Measurements from ENCODE around the gene MYOZ3. TPM values are rescaled to one million over a fixed set of nuclear protein-coding genes. Genes with fewer than 3 reads are reported as not detected.
A peak's percentile ranks its signal among the peaks of the same experiment; 100 is the strongest.

Gene MYOZ3
- total RNA-seq, 1 donor from 2014 or later, result 2.2 TPM

DNA sequence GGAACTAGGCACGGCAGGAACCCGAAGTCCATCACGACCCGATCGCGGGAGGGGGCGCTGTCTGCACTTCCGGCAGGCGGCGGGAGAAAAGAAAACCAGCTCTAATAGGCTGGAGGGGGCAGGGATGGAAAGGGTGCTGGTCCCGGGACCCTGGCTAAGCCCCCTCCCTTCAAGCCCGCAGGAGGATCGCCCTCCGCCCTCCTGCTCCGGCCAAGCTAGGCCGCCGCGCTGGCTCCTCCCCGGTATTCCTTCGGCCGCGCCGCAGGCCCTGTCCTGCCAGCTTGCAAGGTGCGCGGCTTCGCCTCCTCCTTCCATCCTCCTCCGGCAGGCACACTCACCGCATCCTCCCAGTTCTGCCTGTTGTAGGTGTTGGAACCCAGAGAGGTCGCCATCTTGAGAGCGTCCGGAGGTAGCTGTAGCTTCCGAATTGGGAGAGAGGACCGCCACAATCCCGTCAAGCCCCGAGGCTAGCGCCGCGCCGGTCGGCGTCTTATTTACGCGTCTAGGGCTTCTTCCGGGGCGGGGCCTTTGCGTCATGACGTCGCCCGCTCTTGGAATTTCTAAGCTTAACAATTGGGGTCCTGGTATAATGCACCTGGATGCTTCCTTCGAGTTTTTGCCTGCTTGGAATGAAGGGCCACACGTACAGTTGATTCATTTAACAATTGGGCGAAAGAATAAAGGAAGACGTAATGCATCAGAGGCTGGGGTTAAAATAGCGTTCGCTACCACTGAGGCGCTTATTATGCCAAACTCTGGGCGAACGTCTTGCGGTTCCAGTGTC, 39.7 kb downstream of the MYOZ3 start, which contains the start of gene RBM22:
RBM22 (minus strand) TSS at position 469 of the 784 bp plus-strand sequence; CDS start at position 392, 77 bp downstream.
- DNase-seq (ENCODE audit: low spot score), result peak; percentile 94

DNA sequence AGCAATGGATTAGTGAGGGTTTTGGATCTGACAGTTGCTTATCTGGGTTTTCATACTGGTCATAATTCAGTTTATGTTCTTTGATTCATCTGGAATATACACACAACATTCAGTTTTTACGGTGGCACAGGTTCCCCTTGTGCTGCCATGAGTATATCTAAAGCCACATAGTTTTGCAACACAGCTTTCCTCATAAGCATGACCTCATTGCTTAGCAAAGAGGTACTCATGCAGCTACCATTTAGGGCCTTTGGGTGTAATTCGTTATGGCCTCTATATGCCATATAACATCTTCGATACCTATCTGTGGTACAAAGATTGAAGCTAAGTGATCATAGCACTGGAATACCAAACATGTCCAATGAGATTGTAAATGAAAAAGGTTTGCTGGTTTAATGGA, 42.7 kb downstream of the MYOZ3 start:
- no peak for DNase-seq (ENCODE audit: low spot score)

DNA sequence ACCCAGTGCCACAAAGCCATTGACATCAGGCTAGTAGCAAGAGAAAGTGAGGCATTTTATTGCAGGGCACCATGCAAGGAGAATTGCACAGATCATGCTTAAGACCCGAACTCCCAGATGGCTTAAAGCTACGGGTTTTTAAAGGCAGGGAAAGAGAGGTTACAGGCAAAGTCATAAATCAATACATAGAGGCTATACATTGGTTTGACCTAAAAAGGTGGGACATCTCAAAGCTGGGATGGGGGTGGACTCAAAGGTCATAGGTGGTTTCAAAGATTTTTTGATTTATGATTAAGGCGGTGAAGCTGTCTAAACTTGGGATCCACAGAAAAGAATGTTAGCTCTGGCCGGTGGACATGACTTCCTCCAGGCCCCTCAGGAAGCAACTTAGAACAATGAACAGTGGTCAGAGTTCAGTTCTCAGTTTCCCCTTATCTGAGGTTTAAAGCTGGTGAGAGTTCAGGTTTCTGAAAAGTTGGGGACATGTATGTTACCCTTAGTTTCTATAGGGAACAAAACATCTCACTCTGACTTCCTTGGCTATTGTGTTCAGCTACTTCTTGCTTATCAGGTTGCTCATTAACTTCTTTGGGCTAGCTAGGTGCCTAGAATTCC, 45.8 kb downstream of the MYOZ3 start:
- no peak for DNase-seq (ENCODE audit: low spot score)

DNA sequence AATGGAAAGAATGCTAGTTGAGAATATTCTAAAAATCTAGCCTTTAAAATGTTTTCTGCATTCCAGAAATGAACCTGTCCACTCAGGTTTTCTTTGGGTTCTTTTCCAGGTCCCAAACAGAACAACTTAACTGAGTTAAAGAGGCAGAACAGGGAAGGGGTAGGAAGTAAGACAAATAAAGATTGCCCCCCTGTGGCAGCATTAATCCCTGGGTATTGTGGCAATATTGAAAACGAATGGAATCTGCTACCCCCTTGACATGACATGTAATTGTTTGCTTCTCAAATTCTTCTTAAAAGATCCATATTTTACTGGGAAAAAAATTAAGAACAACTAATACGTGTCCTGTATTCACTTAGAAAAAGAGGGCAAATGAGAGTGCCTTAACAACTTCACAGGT, 49.1 kb downstream of the MYOZ3 start:
- DNase-seq (ENCODE audit: low spot score), result no peak

DNA sequence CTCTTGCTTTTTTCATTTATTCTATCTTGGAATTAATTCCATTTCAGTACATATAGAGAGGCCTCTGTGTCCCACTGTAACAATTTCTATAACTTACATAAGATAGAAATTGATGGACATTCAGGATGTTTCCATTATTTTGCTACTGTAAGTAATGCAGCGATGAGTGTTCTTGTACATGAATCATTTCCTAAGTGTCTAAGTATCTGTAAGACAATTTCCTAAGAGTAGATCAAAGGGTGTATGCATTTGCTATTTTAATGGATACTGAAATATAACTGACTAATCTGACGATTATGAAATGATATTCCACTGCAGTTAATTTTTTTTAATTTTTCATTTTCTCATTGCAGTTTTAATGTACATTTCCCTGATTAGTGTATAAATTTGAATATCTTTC, 62.8 kb downstream of the MYOZ3 start:
- DNase-seq (ENCODE audit: low spot score), result no peak

Other genes with a start within 250 kb of the MYOZ3 start
- 1,336 TPM for gene CD74, start 248.3 kb upstream of the MYOZ3 start, total RNA-seq
- 1,424 TPM for gene RPS14, start 211.5 kb upstream of the MYOZ3 start, total RNA-seq
- 80.7 TPM for gene NDST1, start 153.1 kb upstream of the MYOZ3 start, total RNA-seq
- gene SYNPO, start 20.6 kb upstream of the MYOZ3 start, total RNA-seq, result 123 TPM
- 46.1 TPM for gene RBM22, start 39.8 kb downstream of the MYOZ3 start, total RNA-seq
- gene DCTN4, start 97.8 kb downstream of the MYOZ3 start, total RNA-seq, result 69.4 TPM
- 9.5 TPM for gene SMIM3, start 117.5 kb downstream of the MYOZ3 start, total RNA-seq
- gene IRGM, start 185.3 kb downstream of the MYOZ3 start, total RNA-seq, result 0.29 TPM
- 5.0 TPM for gene ZNF300, start 243.7 kb downstream of the MYOZ3 start, total RNA-seq

Measured in mucosa of gallbladder (tissue), 1 donor.